GM06990 (cell line): ENCODE results near the gene TOB2.

ENCODE experiments used
- DNase-seq: peaks from one replicate; pipeline ENCODE4 v3.0.0-alpha.2; 2011; ENCODE audit not compliant: insufficient read length; ENCODE audit errors: extremely low read depth
- H3K27me3 ChIP-seq: replicated peaks from 2 replicates; pipeline ENCODE4 v1.6.0; 2011; ENCODE audit warnings: low read length; ENCODE audit not compliant: control insufficient read depth, insufficient read depth
- H3K36me3 ChIP-seq: 2 replicates; pipeline ENCODE4 v1.5.1; 2011; ENCODE audit warnings: low read length; ENCODE audit not compliant: control insufficient read depth, insufficient read depth
- H3K4me3 ChIP-seq: replicated peaks from 2 replicates; pipeline ENCODE4 v1.5.1; 2011; ENCODE audit warnings: low read depth, mild to moderate bottlenecking, control low read depth, low read length
- TF ChIP-seq, protein P1 (sequence below): IDR thresholded peaks from 2 replicates; pipeline ENCODE4 v1.5.1; 2011; ENCODE audit warnings: low read length, control low read depth, mild to moderate bottlenecking, inconsistent platforms; ENCODE audit not compliant: insufficient read depth, poor library complexity, severe bottlenecking

Gene TOB2

DNA sequence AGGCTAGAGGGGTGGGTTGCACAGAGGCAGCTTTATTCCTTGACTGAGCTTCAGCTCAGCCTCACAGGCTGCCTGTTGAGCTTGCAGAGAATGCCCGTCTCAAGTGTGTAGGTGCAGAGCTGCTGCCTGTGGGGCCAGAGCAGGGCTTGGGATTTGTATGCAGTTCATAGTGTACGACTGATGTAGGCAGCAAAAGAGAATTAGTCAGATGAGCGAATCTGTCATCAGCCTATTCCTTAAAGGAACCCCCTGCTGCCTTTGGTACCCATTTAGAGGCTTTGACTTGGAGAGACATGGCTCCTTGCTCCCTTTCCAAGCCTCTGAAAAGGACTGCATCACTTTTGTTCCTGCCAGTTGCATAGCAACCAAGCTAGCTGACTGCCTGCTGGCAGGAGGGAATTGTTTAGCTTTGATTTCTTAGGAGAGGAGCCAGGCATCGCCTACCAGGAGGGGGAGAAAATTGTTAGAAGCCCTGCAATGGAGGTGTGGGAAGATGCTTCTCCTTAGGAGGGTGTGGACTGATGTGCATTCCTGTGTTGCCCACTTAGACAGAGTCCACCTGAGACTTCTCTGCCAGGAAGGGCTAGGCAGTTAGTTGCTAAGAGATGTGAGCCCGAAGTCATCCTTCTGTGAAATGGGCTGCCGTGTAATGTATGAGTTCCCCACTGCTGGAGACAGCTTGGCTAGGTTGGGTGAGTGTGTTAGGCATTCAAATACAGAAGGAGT, 33.2 kb upstream of the TOB2 start:
- no peak overlapping the region for H3K4me3 ChIP-seq
- no peak for DNase-seq
- TF ChIP-seq, protein P1, sequence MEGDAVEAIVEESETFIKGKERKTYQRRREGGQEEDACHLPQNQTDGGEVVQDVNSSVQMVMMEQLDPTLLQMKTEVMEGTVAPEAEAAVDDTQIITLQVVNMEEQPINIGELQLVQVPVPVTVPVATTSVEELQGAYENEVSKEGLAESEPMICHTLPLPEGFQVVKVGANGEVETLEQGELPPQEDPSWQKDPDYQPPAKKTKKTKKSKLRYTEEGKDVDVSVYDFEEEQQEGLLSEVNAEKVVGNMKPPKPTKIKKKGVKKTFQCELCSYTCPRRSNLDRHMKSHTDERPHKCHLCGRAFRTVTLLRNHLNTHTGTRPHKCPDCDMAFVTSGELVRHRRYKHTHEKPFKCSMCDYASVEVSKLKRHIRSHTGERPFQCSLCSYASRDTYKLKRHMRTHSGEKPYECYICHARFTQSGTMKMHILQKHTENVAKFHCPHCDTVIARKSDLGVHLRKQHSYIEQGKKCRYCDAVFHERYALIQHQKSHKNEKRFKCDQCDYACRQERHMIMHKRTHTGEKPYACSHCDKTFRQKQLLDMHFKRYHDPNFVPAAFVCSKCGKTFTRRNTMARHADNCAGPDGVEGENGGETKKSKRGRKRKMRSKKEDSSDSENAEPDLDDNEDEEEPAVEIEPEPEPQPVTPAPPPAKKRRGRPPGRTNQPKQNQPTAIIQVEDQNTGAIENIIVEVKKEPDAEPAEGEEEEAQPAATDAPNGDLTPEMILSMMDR: no peak
- H3K27me3 ChIP-seq: no peaks in the 10 kb centered on the region
- no peaks in the 10 kb centered on the region; the same call in 1 of the 2 replicates for H3K36me3 ChIP-seq

DNA sequence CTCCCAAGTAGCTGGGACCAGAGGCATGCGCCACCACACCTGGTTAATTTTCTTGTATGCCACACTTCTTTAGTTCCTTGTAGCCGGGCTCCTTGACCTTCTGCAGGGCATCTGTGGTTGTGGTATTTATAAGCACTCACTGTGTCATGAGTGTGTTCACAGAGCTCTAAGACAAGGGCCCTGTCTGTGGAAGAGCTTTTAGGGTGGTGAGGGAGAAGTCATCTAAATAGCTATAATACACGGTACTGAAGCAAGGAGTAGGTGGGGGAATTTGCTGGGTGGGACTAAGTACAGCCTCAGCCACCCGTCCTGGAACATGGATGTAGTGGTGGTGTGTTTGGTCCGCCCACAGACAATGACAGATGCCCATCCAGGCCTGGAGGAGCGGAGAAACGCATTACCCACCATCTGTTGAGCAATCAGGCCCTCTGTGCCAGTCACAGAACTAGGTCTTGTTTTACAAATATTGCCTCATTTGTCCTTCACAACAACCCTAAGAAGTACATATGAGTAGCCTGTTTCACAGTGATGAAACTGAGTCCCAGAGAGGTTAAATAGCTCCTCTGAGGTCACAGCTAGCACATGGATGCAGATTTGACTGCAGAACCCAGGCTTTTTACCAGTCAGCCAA, 32.4 kb upstream of the TOB2 start:
- Histone ChIP-seq H3K4me3 (no peak overlapping the region), H3K36me3 (no peaks in the 10 kb centered on the region; the same call in 1 of the 2 replicates), H3K27me3 (no peaks in the 10 kb centered on the region)
- DNase-seq: peak; percentile 39
- TF ChIP-seq, protein P1: no peak

DNA sequence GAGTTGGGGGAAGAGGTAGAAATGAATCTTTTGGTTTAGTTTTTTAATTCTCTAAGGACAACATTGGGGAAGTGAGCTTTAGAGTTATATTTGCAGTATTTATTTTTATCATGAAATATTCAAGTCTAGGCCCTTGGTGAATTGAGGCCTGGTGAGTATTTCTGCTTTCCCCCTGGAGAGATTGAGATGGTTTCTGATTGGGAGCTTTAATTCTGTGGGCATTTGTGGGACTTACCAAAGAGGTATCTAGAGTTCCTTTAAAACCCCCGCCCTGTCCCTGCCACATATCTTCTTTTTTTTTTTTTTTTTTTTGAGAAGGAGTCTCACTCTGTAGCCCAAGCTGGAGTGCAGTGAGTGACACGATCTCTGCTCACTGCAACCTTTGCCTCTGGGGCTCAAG, 31.9 kb upstream of the TOB2 start:
- TF ChIP-seq, protein P1: no peak
- Histone ChIP-seq H3K36me3 (no peaks in the 10 kb centered on the region; the same call in 1 of the 2 replicates), H3K4me3 (no peak overlapping the region), H3K27me3 (no peaks in the 10 kb centered on the region)
- no peak for DNase-seq

DNA sequence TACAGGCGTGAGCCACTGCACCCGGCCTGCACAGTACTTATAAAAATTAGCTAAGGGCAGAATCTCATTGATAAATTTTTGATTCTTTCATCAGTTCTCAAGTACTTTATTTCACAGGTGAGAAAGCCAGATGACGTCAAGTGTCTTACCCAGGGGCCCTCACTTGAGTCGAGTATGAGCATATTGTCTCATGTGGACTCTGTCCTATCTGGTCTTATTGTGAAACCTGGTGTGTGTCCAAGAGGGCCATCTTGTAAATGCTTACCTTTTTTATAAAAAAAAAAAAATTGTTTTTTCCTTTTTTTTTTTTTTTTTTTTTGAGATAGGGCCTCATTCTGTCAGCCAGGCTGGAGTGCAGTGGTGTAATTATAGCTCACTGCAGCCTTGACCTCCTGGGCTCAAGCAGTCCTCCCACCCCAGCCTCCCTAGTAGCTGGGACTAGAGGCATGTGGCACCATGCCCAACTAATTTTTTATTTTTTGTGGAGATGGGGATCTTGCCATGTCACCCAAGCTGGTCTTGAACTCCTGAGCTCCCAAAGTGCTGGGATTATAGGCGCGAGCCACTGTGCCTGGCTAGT, 28.4 kb upstream of the TOB2 start:
- TF ChIP-seq, protein P1: no peak
- H3K4me3 ChIP-seq: no peak overlapping the region
- no peaks in the 10 kb centered on the region for H3K27me3 ChIP-seq
- H3K36me3 ChIP-seq: no peaks in the 10 kb centered on the region; the same call in 1 of the 2 replicates
- no peak for DNase-seq

DNA sequence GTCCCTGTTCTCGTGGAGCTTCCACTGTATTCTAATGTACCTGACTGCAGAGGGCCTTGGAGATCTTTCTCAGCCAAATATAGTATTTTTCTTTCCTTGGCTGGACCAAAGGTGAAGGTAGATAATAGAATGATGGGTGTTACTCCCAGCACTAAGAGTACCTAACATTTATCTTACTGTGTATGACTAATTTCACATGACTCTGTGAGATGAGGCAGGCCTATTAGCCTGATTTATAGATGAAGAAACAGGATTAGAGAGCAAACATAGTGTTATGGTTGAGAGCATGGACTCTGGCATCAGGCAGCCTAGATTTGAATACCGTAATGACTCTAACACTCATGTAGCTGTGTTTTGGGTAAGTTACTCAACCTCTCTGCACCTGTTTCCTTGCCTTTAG, 25.0 kb upstream of the TOB2 start:
- no peaks in the 10 kb centered on the region for H3K27me3 ChIP-seq
- no peak for DNase-seq
- TF ChIP-seq, protein P1: no peak
- peaks cover 1% of the 10 kb centered on the region for H3K36me3 ChIP-seq
- no peak overlapping the region for H3K4me3 ChIP-seq
